Trophoblast cell (in vitro differentiated cells and primary cell): ENCODE results near the gene GOLGA2.

Source experiments
- DNase-seq, 2 donors: peaks; one replicate each; pipeline ENCODE4 v3.0.0-alpha.2; 2016
- H2AFZ ChIP-seq: 2 replicates; pipeline ENCODE4 v1.6.1; 2013; ENCODE audit warnings: low read length, moderate library complexity, mild to moderate bottlenecking; ENCODE audit not compliant: insufficient read depth, poor library complexity
- H2AK5ac ChIP-seq: 2 replicates; pipeline ENCODE4 v1.6.1; 2013; ENCODE audit warnings: mild to moderate bottlenecking, low read length
- H2BK120ac ChIP-seq: 2 replicates; pipeline ENCODE4 v1.6.1; 2013; ENCODE audit warnings: low read length, mild to moderate bottlenecking, moderate library complexity; ENCODE audit not compliant: insufficient read depth, poor library complexity
- H2BK12ac ChIP-seq: 2 replicates; pipeline ENCODE4 v1.6.1; 2013; ENCODE audit warnings: mild to moderate bottlenecking, low read length, moderate library complexity
- H2BK5ac ChIP-seq: 2 replicates; pipeline ENCODE4 v1.6.1; 2013; ENCODE audit warnings: low read length, low read depth, moderate library complexity, mild to moderate bottlenecking; ENCODE audit not compliant: poor library complexity
- H3K14ac ChIP-seq: 2 replicates; pipeline ENCODE4 v1.6.1; 2013; ENCODE audit warnings: mild to moderate bottlenecking, low read length
- H3K18ac ChIP-seq: 2 replicates; pipeline ENCODE4 v1.6.1; 2013; ENCODE audit warnings: mild to moderate bottlenecking, low read length
- H3K23ac ChIP-seq: 2 replicates; pipeline ENCODE4 v1.6.1; 2013; ENCODE audit warnings: low read length
- H3K27ac ChIP-seq: 2 replicates; pipeline ENCODE4 v1.5.1; 2013; ENCODE audit warnings: low read depth, mild to moderate bottlenecking, inconsistent platforms, low read length, moderate library complexity
- H3K27me3 ChIP-seq: 2 replicates; pipeline ENCODE4 v1.6.1; 2013; ENCODE audit warnings: inconsistent platforms, mild to moderate bottlenecking, low read length, moderate library complexity; ENCODE audit not compliant: insufficient read depth
- H3K36me3 ChIP-seq, 2 experiments: 1 replicate in 1 of 2; 2 replicates in 1 of 2; pipeline ENCODE4 v1.6.1; 2013; ENCODE audit warnings: low read length in 2 of 2, mild to moderate bottlenecking in 2 of 2, moderate library complexity in 1 of 2; ENCODE audit not compliant: insufficient read depth in 2 of 2, control insufficient read depth in 1 of 2
- H3K4ac ChIP-seq: 2 replicates; pipeline ENCODE4 v1.6.1; 2013; ENCODE audit warnings: low read depth, mild to moderate bottlenecking, low read length, moderate library complexity
- H3K4me1 ChIP-seq, 2 experiments: 1 replicate in 1 of 2; 2 replicates in 1 of 2; pipeline ENCODE4 v1.6.1; 2013; ENCODE audit warnings: low read length in 2 of 2, mild to moderate bottlenecking in 2 of 2, moderate library complexity in 1 of 2; ENCODE audit not compliant: insufficient read depth in 2 of 2, control insufficient read depth in 1 of 2
- H3K4me2 ChIP-seq: 2 replicates; pipeline ENCODE4 v1.6.1; 2013; ENCODE audit warnings: inconsistent platforms, mild to moderate bottlenecking, low read length, moderate library complexity
- H3K4me3 ChIP-seq: 2 replicates; pipeline ENCODE4 v1.5.1; 2013; ENCODE audit warnings: mild to moderate bottlenecking, low read depth, low read length, inconsistent platforms
- H3K79me1 ChIP-seq: one replicate; pipeline ENCODE4 v1.6.1; 2013; ENCODE audit warnings: low read length
- H3K79me2 ChIP-seq: 2 replicates; pipeline ENCODE4 v1.6.1; 2013; ENCODE audit warnings: low read length, mild to moderate bottlenecking; ENCODE audit not compliant: control insufficient read depth, insufficient read depth, poor library complexity
- H3K9ac ChIP-seq: 2 replicates; pipeline ENCODE4 v1.6.1; 2013; ENCODE audit warnings: mild to moderate bottlenecking, low read length
- H3K9me3 ChIP-seq: 2 replicates; pipeline ENCODE4 v1.6.1; 2013; ENCODE audit warnings: low read depth, mild to moderate bottlenecking, control low read depth, inconsistent platforms, low read length; ENCODE audit not compliant: insufficient read depth
- H4K12ac ChIP-seq: 2 replicates; pipeline ENCODE4 v1.6.1; 2013; ENCODE audit warnings: low read depth, mild to moderate bottlenecking, low read length, moderate library complexity
- H4K8ac ChIP-seq: 2 replicates; pipeline ENCODE4 v1.6.1; 2013; ENCODE audit warnings: low read depth, mild to moderate bottlenecking, low read length, moderate library complexity
- H4K91ac ChIP-seq: one replicate; pipeline ENCODE4 v1.6.1; 2013; ENCODE audit warnings: low read depth, mild to moderate bottlenecking, low read length, moderate library complexity
- WGBS: extraction: QIAGEN DNeasy Blood & Tissue Kit; methylation state at CpG from one replicate; pipeline ENCODE4 v1.1.7; 2013; ENCODE audit warnings: missing lambda C conversion rate; ENCODE audit not compliant: insufficient read length, insufficient coverage; ENCODE audit errors: extremely low coverage; 5-methylcytosine and 5-hydroxymethylcytosine counted together

The GOLGA2 gene

DNA sequence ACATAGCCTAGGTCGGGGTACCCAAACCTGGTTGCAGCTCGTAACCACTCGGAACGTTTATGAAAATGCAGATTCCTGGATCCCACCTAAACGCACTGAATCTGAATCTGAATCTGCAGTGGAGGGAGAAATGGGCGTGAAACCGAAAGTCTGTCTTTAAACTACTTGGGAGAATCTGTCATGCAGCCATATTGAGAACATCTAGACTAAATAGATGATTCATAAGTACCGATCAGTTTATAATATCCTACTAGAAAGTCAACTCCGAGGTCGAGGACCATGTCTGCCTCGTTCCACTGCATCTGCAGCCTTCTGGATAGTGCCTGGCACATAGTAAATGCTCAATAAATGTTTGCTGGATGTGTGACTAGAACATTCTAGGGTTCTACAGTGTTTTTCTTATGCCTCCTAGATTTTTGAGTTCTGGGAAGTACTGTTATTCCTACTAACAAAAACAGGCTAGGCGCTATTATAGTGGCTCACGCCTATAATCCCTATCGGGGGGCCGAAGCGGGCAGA is 47.5 kb upstream of the GOLGA2 start:
- Histone ChIP-seq H2AK5ac (no peak overlapping the region), H3K14ac (peak overlapping the region; percentile 29), H3K27me3 (no peaks in the 10 kb centered on the region), H3K4me2 (peak overlapping the region; percentile 70), H3K4me3 (peak overlapping the region; percentile 88), H3K9me3 (no peaks in the 10 kb centered on the region), H3K9ac (peak overlapping the region; percentile 90), H3K79me2 (peaks cover 7% of the 10 kb centered on the region), H2AFZ (peak overlapping the region; percentile 64), H3K18ac (peak overlapping the region; percentile 84), H2BK12ac (no peak overlapping the region), H3K27ac (peak overlapping the region; percentile 84), H2BK5ac (peak overlapping the region; percentile 14), H3K79me1 (peaks cover 3% of the 10 kb centered on the region), H4K8ac (peak overlapping the region; percentile 86), H3K4ac (peak overlapping the region; percentile 37), H2BK120ac (peak overlapping the region; percentile 57), H3K23ac (no peak overlapping the region), H4K12ac (peak overlapping the region; percentile 64), H3K36me3 (peaks cover 16 to 24% of the 10 kb centered on the region in 2 experiments), H4K91ac (peak overlapping the region; percentile 68), H3K4me1 (peaks cover 9% of the 10 kb centered on the region in 2 experiments)
- DNase-seq: peak in 1 of 2 donors; percentile 16
- no CpG with 5 or more reads among the region's 16 CpGs for WGBS

DNA sequence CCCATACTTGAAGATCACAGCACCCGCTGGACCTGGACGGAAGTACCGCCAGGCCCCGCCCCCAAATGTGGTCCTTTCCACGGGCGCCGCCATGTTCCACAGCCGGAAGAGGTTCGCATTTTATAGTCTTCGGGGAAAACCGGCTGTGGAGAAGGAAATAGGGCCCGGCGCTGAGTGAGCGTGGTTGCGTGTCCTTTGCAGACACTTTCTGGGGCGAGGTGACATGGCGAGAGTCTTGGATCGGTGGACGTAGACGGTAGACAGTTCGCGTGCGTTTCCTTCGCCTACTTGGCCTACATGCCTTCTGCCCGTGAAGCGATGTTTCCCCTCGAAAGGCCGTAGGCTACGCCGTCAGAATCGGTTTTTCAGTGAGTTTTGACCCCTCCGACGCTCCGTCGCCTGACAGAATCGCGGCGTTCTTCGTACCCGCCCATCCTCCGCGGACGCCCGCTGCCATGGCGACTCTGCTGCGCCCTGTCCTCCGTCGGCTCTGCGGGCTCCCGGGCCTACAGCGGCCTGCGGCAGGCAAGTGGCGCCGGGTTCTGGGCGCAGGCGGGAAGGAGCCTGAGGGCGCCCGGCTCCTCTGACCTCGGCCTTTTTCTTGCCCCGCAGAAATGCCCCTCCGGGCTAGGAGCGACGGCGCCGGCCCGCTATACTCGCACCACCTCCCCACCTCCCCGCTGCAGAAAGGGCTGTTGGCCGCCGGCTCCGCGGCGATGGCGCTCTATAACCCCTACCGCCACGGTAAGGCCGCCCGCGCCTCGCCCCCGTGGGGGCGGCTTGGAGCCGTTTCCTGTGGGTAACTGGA is 46.8 kb upstream of the GOLGA2 start, which contains the start of the genes COQ4 and TRUB2:
TSS of gene COQ4 (plus strand) at position 436 of the 808 bp plus-strand sequence. CDS start at position 456, 20 bp downstream.
TSS of gene TRUB2 (minus strand) at position 44 of the 808 bp plus-strand sequence. CDS start at position 5, 39 bp downstream.
- H3K18ac ChIP-seq: peak within 1 kb of the TSS; percentile 84
- no peak within 1 kb of the TSS for H2AK5ac ChIP-seq
- WGBS: no CpG with 5 or more reads among the region's 83 CpGs
- peak within 1 kb of the TSS; percentile 90 for H3K9ac ChIP-seq
- no peak within 1 kb of the TSS for H3K23ac ChIP-seq
- H3K9me3 ChIP-seq: no peaks in the 10 kb centered on the region
- peak within 1 kb of the TSS; percentile 68 for H4K91ac ChIP-seq
- H4K8ac ChIP-seq: peak within 1 kb of the TSS; percentile 86
- H3K4me1 ChIP-seq: peaks cover 9% of the 10 kb centered on the region in 2 experiments
- H3K4me3 ChIP-seq: peak within 1 kb of the TSS; percentile 88
- peak within 1 kb of the TSS; percentile 55 for H3K14ac ChIP-seq
- peak within 1 kb of the TSS; percentile 64 for H2AFZ ChIP-seq
- peak within 1 kb of the TSS; percentile 64 for H4K12ac ChIP-seq
- DNase-seq: peak; percentile 92 to 97
- peak within 1 kb of the TSS; percentile 70 for H3K4me2 ChIP-seq
- H3K79me2 ChIP-seq: peaks cover 7% of the 10 kb centered on the region
- peak within 1 kb of the TSS; percentile 34 for H2BK5ac ChIP-seq
- no peaks in the 10 kb centered on the region for H3K27me3 ChIP-seq
- H3K79me1 ChIP-seq: peaks cover 3% of the 10 kb centered on the region
- H2BK12ac ChIP-seq: no peak within 1 kb of the TSS
- peaks cover 14 to 18% of the 10 kb centered on the region in 2 experiments for H3K36me3 ChIP-seq
- peak within 1 kb of the TSS; percentile 57 for H2BK120ac ChIP-seq
- H3K27ac ChIP-seq: peak within 1 kb of the TSS; percentile 84
- H3K4ac ChIP-seq: peak within 1 kb of the TSS; percentile 37

DNA sequence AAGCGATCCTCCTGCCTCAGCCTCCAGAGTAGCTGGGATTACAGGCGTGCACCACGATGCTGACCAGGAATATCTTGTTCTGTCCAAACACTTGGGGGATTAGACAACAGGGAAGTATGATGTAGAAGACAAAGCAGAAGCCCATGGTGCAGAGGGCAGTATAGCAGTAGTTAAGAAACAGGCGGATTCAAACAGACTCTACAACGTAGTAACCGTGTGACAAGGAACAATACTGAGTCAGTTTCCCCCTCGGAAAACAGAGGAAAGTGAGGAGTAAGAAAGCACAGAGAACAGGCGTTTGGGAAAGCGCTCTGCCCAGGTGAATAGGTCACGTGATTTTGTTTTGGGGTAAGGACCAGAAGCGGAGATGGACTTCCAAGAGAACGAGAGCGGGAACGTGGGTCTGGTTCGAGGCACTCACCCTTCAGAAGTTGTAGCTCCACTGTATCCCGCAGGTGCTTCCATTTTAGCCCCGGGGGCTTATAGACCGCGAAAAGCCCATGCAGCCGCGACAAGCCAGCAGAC is 46.1 kb upstream of the GOLGA2 start:
- H3K79me2 ChIP-seq: peaks cover 7% of the 10 kb centered on the region
- peaks cover 9% of the 10 kb centered on the region in 2 experiments for H3K4me1 ChIP-seq
- no peaks in the 10 kb centered on the region for H3K9me3 ChIP-seq
- no peak for DNase-seq
- peaks cover 3% of the 10 kb centered on the region for H3K79me1 ChIP-seq
- peaks cover 18 to 22% of the 10 kb centered on the region in 2 experiments for H3K36me3 ChIP-seq
- H4K12ac ChIP-seq: peak overlapping the region; percentile 34
- H2AK5ac ChIP-seq: no peak overlapping the region
- peak overlapping the region; percentile 79 for H4K8ac ChIP-seq
- no CpG with 5 or more reads among the region's 21 CpGs for WGBS
- H3K4me2 ChIP-seq: peak overlapping the region; percentile 70
- peak overlapping the region; percentile 79 for H3K4me3 ChIP-seq
- H2BK12ac ChIP-seq: no peak overlapping the region
- peak overlapping the region; percentile 5 for H3K4ac ChIP-seq
- no peak overlapping the region for H3K14ac ChIP-seq
- H3K27ac ChIP-seq: no peak overlapping the region
- no peak overlapping the region for H2BK5ac ChIP-seq
- H2AFZ ChIP-seq: peak overlapping the region; percentile 5
- H3K27me3 ChIP-seq: no peaks in the 10 kb centered on the region
- no peak overlapping the region for H3K23ac ChIP-seq
- peak overlapping the region; percentile 44 for H3K9ac ChIP-seq
- no peak overlapping the region for H3K18ac ChIP-seq
- H2BK120ac ChIP-seq: no peak overlapping the region
- no peak overlapping the region for H4K91ac ChIP-seq

DNA sequence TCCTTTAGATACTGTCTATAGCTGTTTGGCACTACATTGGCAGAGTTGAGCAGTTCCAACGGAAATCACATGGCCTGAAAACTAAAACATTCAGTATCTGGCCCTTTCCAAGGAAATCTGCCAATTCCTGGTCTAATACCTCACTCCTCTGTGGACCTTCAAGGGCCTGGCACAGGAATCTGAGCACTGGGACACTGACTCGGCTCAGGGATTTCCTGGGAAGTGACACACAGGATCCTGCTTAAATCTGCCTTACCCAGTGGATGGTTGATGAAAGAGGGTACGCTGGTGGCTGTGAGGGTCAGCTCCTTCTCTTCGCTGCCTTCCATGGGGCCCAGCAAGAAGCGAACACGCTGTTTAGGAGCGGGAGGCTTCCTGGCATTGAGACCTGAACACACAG is 45.5 kb upstream of the GOLGA2 start:
- DNase-seq: no peak
- no peak overlapping the region for H3K18ac ChIP-seq
- no peak overlapping the region for H3K14ac ChIP-seq
- H3K79me2 ChIP-seq: peaks cover 7% of the 10 kb centered on the region
- peaks cover 18 to 27% of the 10 kb centered on the region in 2 experiments for H3K36me3 ChIP-seq
- no peak overlapping the region for H3K9ac ChIP-seq
- H2BK5ac ChIP-seq: no peak overlapping the region
- no peak overlapping the region for H3K27ac ChIP-seq
- H3K4me3 ChIP-seq: no peak overlapping the region
- peak overlapping the region; percentile 14 for H3K4ac ChIP-seq
- WGBS: no CpG with 5 or more reads among the region's 7 CpGs
- H3K4me1 ChIP-seq: peaks cover 9% of the 10 kb centered on the region in 2 experiments
- H3K4me2 ChIP-seq: peak overlapping the region; percentile 70
- no peak overlapping the region for H4K12ac ChIP-seq
- H4K8ac ChIP-seq: peak overlapping the region; percentile 27
- H3K9me3 ChIP-seq: no peaks in the 10 kb centered on the region
- H4K91ac ChIP-seq: peak overlapping the region; percentile 3
- peaks cover 3% of the 10 kb centered on the region for H3K79me1 ChIP-seq
- no peak overlapping the region for H2AK5ac ChIP-seq
- H2AFZ ChIP-seq: no peak overlapping the region
- H2BK12ac ChIP-seq: no peak overlapping the region
- H3K23ac ChIP-seq: no peak overlapping the region
- no peaks in the 10 kb centered on the region for H3K27me3 ChIP-seq
- H2BK120ac ChIP-seq: no peak overlapping the region
